ENCODE data around the gene KLHL6.
"Not testable (repeated sequence)": the region's sequence is repeated elsewhere in the genome, so short reads cannot be mapped to it uniquely, and the experiment has no call there.

The KLHL6 gene

GRCh38 chr3:183484431-183485075 is 71.0 kb downstream of the KLHL6 start:
- DNase-seq = no peak

GRCh38 chr3:183481582-183481981 is 73.9 kb downstream of the KLHL6 start:
- peak; percentile 61 for DNase-seq

GRCh38 chr3:183478501-183478900 is 77.0 kb downstream of the KLHL6 start:
- no peak for DNase-seq

- no peak for DNase-seq
Measured at GRCh38 chr3:183477801-183478456, 77.6 kb downstream of the KLHL6 start.

- DNase-seq = not testable (repeated sequence)
Measured at GRCh38 chr3:183475764-183476162, 79.7 kb downstream of the KLHL6 start.

- DNase-seq = no peak
Measured at GRCh38 chr3:183475016-183475763, 80.3 kb downstream of the KLHL6 start.

GRCh38 chr3:183473969-183474368 is 81.5 kb downstream of the KLHL6 start:
- DNase-seq = no peak

- DNase-seq = no peak
Measured at GRCh38 chr3:183472155-183472554, 83.4 kb downstream of the KLHL6 start.

GRCh38 chr3:183468424-183468823 is 87.1 kb downstream of the KLHL6 start:
- DNase-seq = peak; percentile 21

GRCh38 chr3:183466575-183466974 is 88.9 kb downstream of the KLHL6 start:
- DNase-seq = no peak

GRCh38 chr3:183465710-183466109 is 89.8 kb downstream of the KLHL6 start:
- DNase-seq = not testable (repeated sequence)

- DNase-seq = no peak
Measured at GRCh38 chr3:183464480-183464879, 91.0 kb downstream of the KLHL6 start.

- no peak for DNase-seq
Measured at GRCh38 chr3:183460081-183461055, 95.1 kb downstream of the KLHL6 start.

- no peak for DNase-seq
Measured at GRCh38 chr3:183455089-183455488, 100.4 kb downstream of the KLHL6 start.

- no peak for DNase-seq
Measured at GRCh38 chr3:183454064-183454463, 101.4 kb downstream of the KLHL6 start.

GRCh38 chr3:183449791-183450190 is 105.7 kb downstream of the KLHL6 start:
- DNase-seq = no peak

GRCh38 chr3:183449391-183449790 is 106.1 kb downstream of the KLHL6 start:
- no peak for DNase-seq

- no peak for DNase-seq
Measured at GRCh38 chr3:183448369-183449128, 107.0 kb downstream of the KLHL6 start.

GRCh38 chr3:183447206-183448001 is 108.1 kb downstream of the KLHL6 start:
- DNase-seq = peak; percentile 90

GRCh38 chr3:183446838-183447205 is 108.7 kb downstream of the KLHL6 start:
- DNase-seq = no peak

GRCh38 chr3:183444748-183445147 is 110.8 kb downstream of the KLHL6 start:
- no peak for DNase-seq

All from activated CD4-positive, alpha-beta T cell treated with anti-CD3 and anti-CD28 coated beads, Interleukin-2, amount 50 U/mL, for 16 hours (primary cell).